H1 (cell line): Measurements from ENCODE around the gene MOCS1. TPM values are rescaled to one million over a fixed set of nuclear protein-coding genes. Genes with fewer than 3 reads are reported as not detected.

Experiments used
- CTCF ChIA-PET: fragments of 300-600 bp; sonication (Branson Sonifier 250); formaldehyde crosslinking; loops from one replicate; lab custom pipeline; 2021; ENCODE audit not compliant: partially characterized antibody; lab: Charles Lee
- POLR2A ChIA-PET: fragments of 300-600 bp; sonication (Branson Sonifier 250); formaldehyde crosslinking; loops from one replicate; lab custom pipeline; 2021; ENCODE audit warnings: inconsistent platforms; ENCODE audit not compliant: partially characterized antibody; lab: Charles Lee
- DNase-seq, 2 experiments: peaks; one replicate each; pipeline versions ENCODE4 v3.0.0 to v3.0.0-alpha.2; 2010 to 2022; ENCODE audit warnings: low spot score in 2 of 2, low read depth in 1 of 2, mixed read lengths in 1 of 2
- FAIRE-seq: peaks from 2 replicates; lab custom pipeline; 2011; peaks lifted over from hg19 to GRCh38; lab: Jason Lieb, UNC
- H2AFZ ChIP-seq: 2 replicates; pipeline ENCODE4 v1.8.1; 2012; ENCODE audit warnings: low read length, inconsistent platforms
- H2AK5ac ChIP-seq: 2 replicates; pipeline ENCODE4 v1.6.1; 2013; ENCODE audit warnings: low read depth, low read length
- H2BK120ac ChIP-seq: replicated peaks from 2 replicates; pipeline ENCODE3; 2013; ENCODE audit warnings: low read depth, low read length, inconsistent platforms
- H2BK12ac ChIP-seq: 2 replicates; pipeline ENCODE4 v1.6.1; 2013; ENCODE audit warnings: low read depth, low read length
- H2BK15ac ChIP-seq: 2 replicates; pipeline ENCODE4 v1.6.1; 2013; ENCODE audit warnings: low read length
- H2BK20ac ChIP-seq: 2 replicates; pipeline ENCODE4 v1.6.1; 2013; ENCODE audit warnings: low read length
- H2BK5ac ChIP-seq: 2 replicates; pipeline ENCODE4 v1.6.1; 2013; ENCODE audit warnings: low read depth, low read length
- H3K14ac ChIP-seq: 2 replicates; pipeline ENCODE4 v1.6.1; 2013; ENCODE audit warnings: inconsistent platforms; ENCODE audit not compliant: insufficient read length
- H3K18ac ChIP-seq: 2 replicates; pipeline ENCODE4 v1.6.1; 2013; ENCODE audit warnings: low read length; ENCODE audit errors: extremely low read depth
- H3K23ac ChIP-seq: 2 replicates; pipeline ENCODE4 v1.6.1; 2013; ENCODE audit warnings: inconsistent platforms; ENCODE audit not compliant: insufficient read length
- H3K23me2 ChIP-seq: 2 replicates; pipeline ENCODE4 v1.6.1; 2013; ENCODE audit warnings: low read depth, low read length
- H3K27ac ChIP-seq: 2 replicates; pipeline ENCODE4 v1.6.1; 2011; ENCODE audit warnings: low read depth, low read length, inconsistent platforms
- H3K27me3 ChIP-seq, 4 experiments: replicated peaks in 1 of 4; 1 replicate in 1 of 4; 2 replicates in 3 of 4; pipeline versions ENCODE4 v1.6.1 to v1.8.1; 2011 to 2013; ENCODE audit warnings: low read length in 3 of 4, mild to moderate bottlenecking in 3 of 4, inconsistent platforms in 2 of 4, mixed read lengths in 2 of 4, moderate library complexity in 1 of 4; ENCODE audit not compliant: control insufficient read depth in 3 of 4, insufficient read depth in 3 of 4; ENCODE audit errors: extremely low read depth in 1 of 4
- H3K36me3 ChIP-seq, 4 experiments: 2 replicates each; pipeline versions ENCODE4 v1.6.1 to v1.8.1; 2011 to 2013; ENCODE audit warnings: mild to moderate bottlenecking in 4 of 4, low read length in 3 of 4, moderate library complexity in 2 of 4, control low read depth in 1 of 4, inconsistent platforms in 1 of 4; ENCODE audit not compliant: insufficient read depth in 4 of 4, control insufficient read depth in 2 of 4
- H3K4ac ChIP-seq: replicated peaks from 2 replicates; pipeline ENCODE3; 2013; ENCODE audit warnings: low read length, low read depth, mixed read lengths, inconsistent platforms; ENCODE audit not compliant: insufficient read length
- H3K4me1 ChIP-seq, 4 experiments: replicated peaks in 1 of 4; 1 replicate in 1 of 4; 2 replicates in 3 of 4; pipeline versions ENCODE4 v1.6.1 to v1.8.1; 2011 to 2013; ENCODE audit warnings: low read length in 3 of 4, inconsistent platforms in 2 of 4, mixed read lengths in 1 of 4; ENCODE audit not compliant: insufficient read depth in 4 of 4, control insufficient read depth in 3 of 4
- H3K4me2 ChIP-seq, 2 experiments: 2 replicates each; pipeline versions ENCODE4 v1.6.1 to v1.8.1; 2011 to 2013; ENCODE audit warnings: low read depth in 2 of 2, low read length in 2 of 2, control low read depth in 1 of 2, inconsistent platforms in 1 of 2, mild to moderate bottlenecking in 1 of 2; ENCODE audit not compliant: insufficient read depth in 1 of 2
- H3K4me3 ChIP-seq, 4 experiments: fragments of 200-600, 300-600 bp in 1 of 4; sonication (generic), shearing (Covaris generic), sonication (Bioruptor Twin) in 1 of 4; 2 replicates each; pipeline versions ENCODE4 v1.5.1 to v1.8.1; 2011 to 2016; ENCODE audit warnings: low read length in 4 of 4, low read depth in 3 of 4, control low read depth in 2 of 4, inconsistent platforms in 2 of 4, mild to moderate bottlenecking in 2 of 4, mixed read lengths in 1 of 4, moderate library complexity in 1 of 4; ENCODE audit not compliant: insufficient read depth in 2 of 4; ENCODE audit errors: extremely low read depth in 1 of 4
- H3K56ac ChIP-seq: replicated peaks from 2 replicates; pipeline ENCODE3; 2013; ENCODE audit warnings: low read depth, mild to moderate bottlenecking, mixed read lengths, low read length, inconsistent platforms; ENCODE audit not compliant: insufficient read length
- H3K79me1 ChIP-seq: 2 replicates; pipeline ENCODE4 v1.6.1; 2013; ENCODE audit warnings: low read depth, low read length, control low read depth
- H3K79me2 ChIP-seq, 2 experiments: 2 replicates each; pipeline versions ENCODE4 v1.6.1 to v1.8.1; 2012 to 2013; ENCODE audit warnings: low read length in 2 of 2, mild to moderate bottlenecking in 2 of 2, inconsistent platforms in 1 of 2; ENCODE audit not compliant: insufficient read depth in 2 of 2, control insufficient read depth in 1 of 2
- H3K9ac ChIP-seq, 4 experiments: replicated peaks in 1 of 4; 1 replicate in 1 of 4; 2 replicates in 3 of 4; pipeline versions ENCODE4 v1.6.1 to v1.8.1; 2011 to 2013; ENCODE audit warnings: low read depth in 3 of 4, low read length in 3 of 4, control low read depth in 2 of 4, mild to moderate bottlenecking in 2 of 4, moderate library complexity in 2 of 4, inconsistent platforms in 1 of 4; ENCODE audit errors: extremely low read depth in 1 of 4
- H3K9me3 ChIP-seq, 2 experiments: 2 replicates each; pipeline versions ENCODE4 v1.6.1 to v1.8.1; 2012 to 2013; ENCODE audit warnings: mild to moderate bottlenecking in 2 of 2, moderate library complexity in 2 of 2, control low read depth in 1 of 2, inconsistent platforms in 1 of 2, low read depth in 1 of 2, low read length in 1 of 2, mixed read lengths in 1 of 2; ENCODE audit not compliant: insufficient read depth in 2 of 2
- H4K20me1 ChIP-seq, 2 experiments: replicated peaks in 1 of 2; 2 replicates each; pipeline versions ENCODE3 to v1.8.1; 2011 to 2013; ENCODE audit warnings: inconsistent platforms in 2 of 2, low read length in 2 of 2, mild to moderate bottlenecking in 1 of 2; ENCODE audit not compliant: insufficient read depth in 2 of 2, control insufficient read depth in 1 of 2
- H4K5ac ChIP-seq: 2 replicates; pipeline ENCODE4 v1.6.1; 2013; ENCODE audit warnings: low read length, low read depth, mixed read lengths, inconsistent platforms; ENCODE audit not compliant: insufficient read length
- H4K8ac ChIP-seq: 2 replicates; pipeline ENCODE4 v1.8.0; 2013; ENCODE audit warnings: mild to moderate bottlenecking, moderate library complexity, low read length, inconsistent platforms; ENCODE audit not compliant: insufficient read depth; ENCODE audit errors: extremely low read depth
- H4K91ac ChIP-seq: replicated peaks from 2 replicates; pipeline ENCODE3; 2013; ENCODE audit warnings: low read length, mixed read lengths, inconsistent platforms; ENCODE audit not compliant: insufficient read length
- ASH2L ChIP-seq: fragments of 200-600, 300-600 bp; sonication (generic); IDR thresholded peaks from one replicate; pipeline ENCODE4 v1.7.1; 2017; ENCODE audit warnings: low read length
- CHD1 ChIP-seq: IDR thresholded peaks from 2 replicates; pipeline ENCODE4 v1.6.1; 2012; ENCODE audit warnings: low read depth, low read length, improper control_type of control experiment
- CREB1 ChIP-seq: IDR thresholded peaks from 2 replicates; pipeline ENCODE4 v1.6.1; 2012; ENCODE audit warnings: inconsistent platforms
- CTBP2 ChIP-seq: IDR thresholded peaks from 2 replicates; pipeline ENCODE4 v1.7.0; 2011; ENCODE audit warnings: borderline replicate concordance, mild to moderate bottlenecking, moderate library complexity, mixed read lengths, low read length; ENCODE audit not compliant: insufficient read depth, insufficient read length
- EZH2 ChIP-seq: fragments of 200-600 bp; sonication (generic); IDR thresholded peaks from 2 replicates; pipeline ENCODE4 v1.7.1; 2012; ENCODE audit warnings: low read depth, mild to moderate bottlenecking, moderate library complexity, low read length, inconsistent platforms; ENCODE audit not compliant: severe bottlenecking
- GTF2F1 ChIP-seq: IDR thresholded peaks from 2 replicates; pipeline ENCODE4 v1.6.1; 2012; ENCODE audit warnings: low read depth, low read length, improper control_type of control experiment, borderline replicate concordance
- RAD21 ChIP-seq, 2 experiments: IDR thresholded peaks in 1 of 2; conservative IDR thresholded peaks in 1 of 2; 2 replicates each; pipeline ENCODE4 v1.6.1; 2011; ENCODE audit warnings: low read depth in 2 of 2, low read length in 2 of 2, improper control_type of control experiment in 1 of 2, inconsistent platforms in 1 of 2, mild to moderate bottlenecking in 1 of 2, moderate library complexity in 1 of 2
- SP2 ChIP-seq: IDR thresholded peaks from 2 replicates; pipeline ENCODE4 v1.6.1; 2012; ENCODE audit warnings: mild to moderate bottlenecking, low read length, inconsistent platforms
- SRF ChIP-seq: IDR thresholded peaks from 2 replicates; pipeline ENCODE4 v1.6.1; 2011; ENCODE audit warnings: mild to moderate bottlenecking, low read depth, low read length, moderate library complexity
- polyA plus RNA-seq, 7 experiments: library from polyadenylated mRNA; depleted of rRNA in 3 of 7; stranded (reverse) in 5 of 7; unstranded in 2 of 7; fragments of >200 nt in 5 of 7; fragments of 200-250 nt in 2 of 7; gene quantifications; 1 replicate in 5 of 7; 2 replicates in 1 of 7; 4 replicates in 1 of 7; pipeline versions ENCODE4 v1.2.1 to v1.2.3, GENCODE V29; 2011 to 2013; ENCODE audit warnings: missing spikeins in 2 of 7, mixed read lengths in 2 of 7
- total RNA-seq: library from RNA; stranded (reverse); fragmentation: NEBNext Ultra II Directional; extraction: Animal tissue kit (Norgen Biotek cat#: 25700); gene quantifications from 2 replicates; pipeline ENCODE4 v1.2.1, GENCODE V29; 2021

Gene MOCS1
- total and polyA plus RNA-seq, 2 of the 8 experiments (the other 6 are each of a cell fraction or from before 2014, with no cell fraction given): 13.4 to 19.7 TPM

DNA sequence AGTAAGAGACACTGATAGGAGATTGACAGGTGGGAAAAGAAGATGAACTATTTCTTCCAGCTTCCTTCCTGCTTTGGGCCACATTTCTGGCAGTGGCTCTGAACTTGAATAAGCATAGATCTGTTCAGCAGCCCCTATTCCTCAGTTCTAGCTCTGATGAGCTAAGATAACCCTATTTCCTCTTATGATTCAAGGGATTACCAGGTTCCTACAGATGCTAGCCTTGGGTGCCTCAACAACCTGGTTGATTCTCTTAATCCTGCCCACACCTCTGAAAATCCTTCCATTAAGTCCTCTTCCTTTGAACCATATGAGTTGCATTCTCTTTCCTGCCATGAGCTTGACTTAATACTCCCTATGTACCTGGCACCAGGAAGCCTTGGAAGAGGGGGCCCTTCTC, 49.8 kb upstream of the MOCS1 start:
- CTCF ChIA-PET: interaction anchor here (0.6 to 4.1 kb wide), 14 partner anchors 14 to 821 kb away, joined by 3 to 19 read pairs (median 3); no protein-coding TSS in a partner anchor
- H2AFZ ChIP-seq: no peak overlapping the region
- no peak overlapping the region for H2BK5ac ChIP-seq
- H4K91ac ChIP-seq: no peak overlapping the region
- no peak overlapping the region for H3K4me2 ChIP-seq
- no peak overlapping the region for H2AK5ac ChIP-seq
- peaks cover 0 to 6% (median 2%) of the 10 kb centered on the region in 4 experiments; a peak in 2 of 7 replicates for H3K4me1 ChIP-seq
- H3K27ac ChIP-seq: no peak overlapping the region
- no peak overlapping the region for H3K4me3 ChIP-seq
- H3K23ac ChIP-seq: no peak overlapping the region
- DNase-seq: no peak
- no peak overlapping the region for H3K14ac ChIP-seq
- no peak overlapping the region for H2BK120ac ChIP-seq
- H2BK12ac ChIP-seq: no peak overlapping the region
- H3K9ac ChIP-seq: no peak overlapping the region
- H2BK20ac ChIP-seq: no peak overlapping the region
- no peaks in the 10 kb centered on the region for H3K36me3 ChIP-seq
- no peaks in the 10 kb centered on the region for H3K23me2 ChIP-seq
- H4K5ac ChIP-seq: no peak overlapping the region
- H3K9me3 ChIP-seq: no peaks in the 10 kb centered on the region
- H3K18ac ChIP-seq: no peak overlapping the region
- no peaks in the 10 kb centered on the region for H4K20me1 ChIP-seq
- no peak overlapping the region for H3K4ac ChIP-seq
- no peaks in the 10 kb centered on the region for H3K79me2 ChIP-seq
- no peak overlapping the region for H4K8ac ChIP-seq
- H3K56ac ChIP-seq: no peak overlapping the region
- H3K79me1 ChIP-seq: no peaks in the 10 kb centered on the region
- TF ChIP-seq ASH2L (no peak), SRF (no peak), RAD21 (IDR thresholded peaks at IDR 0.05 in 1 of 2, conservative IDR thresholded peaks at IDR 0.05 in 1 of 2; ENCODE audit: low read depth in 2 of 2, low read length in 2 of 2) (no peak), EZH2 (no peak), CREB1 (no peak), GTF2F1 (no peak), CHD1 (no peak), SP2 (no peak), CTBP2 (no peak)
- no peak for FAIRE-seq
- no peaks in the 10 kb centered on the region for H3K27me3 ChIP-seq
- POLR2A ChIA-PET: no interaction called here
- H2BK15ac ChIP-seq: no peak overlapping the region
